H9 (cell line): ENCODE results near the gene APOB. TPM values are rescaled to one million over a fixed set of nuclear protein-coding genes. Genes with fewer than 3 reads are reported as not detected.

Source experiments
- DNase-seq: peaks from one replicate; pipeline ENCODE4 v3.0.0-alpha.2; 2017
- H2AFZ ChIP-seq: one replicate; pipeline ENCODE4 v1.6.1; 2013; ENCODE audit warnings: mild to moderate bottlenecking, low read length, control low read depth, moderate library complexity
- H2AK5ac ChIP-seq: 2 replicates; pipeline ENCODE4 v1.6.1; 2013; ENCODE audit warnings: low read length, control low read depth, mixed read lengths; ENCODE audit not compliant: insufficient read length
- H2BK120ac ChIP-seq: one replicate; pipeline ENCODE4 v1.6.1; 2013; ENCODE audit warnings: low read depth, mild to moderate bottlenecking, low read length, control low read depth, inconsistent platforms; ENCODE audit not compliant: poor library complexity, severe bottlenecking
- H2BK12ac ChIP-seq: 2 replicates; pipeline ENCODE4 v1.6.1; 2013; ENCODE audit warnings: low read length, control low read depth, mixed read lengths, low read depth; ENCODE audit not compliant: insufficient read length
- H2BK15ac ChIP-seq: 2 replicates; pipeline ENCODE4 v1.6.1; 2013; ENCODE audit warnings: low read depth, low read length, control low read depth
- H2BK20ac ChIP-seq: one replicate; pipeline ENCODE4 v1.6.1; 2013; ENCODE audit warnings: low read depth, mild to moderate bottlenecking, low read length, control low read depth, inconsistent platforms; ENCODE audit not compliant: poor library complexity, severe bottlenecking
- H2BK5ac ChIP-seq: 2 replicates; pipeline ENCODE4 v1.6.1; 2013; ENCODE audit warnings: low read length, control low read depth, mixed read lengths; ENCODE audit not compliant: insufficient read length
- H3K14ac ChIP-seq: 2 replicates; pipeline ENCODE4 v1.6.1; 2013; ENCODE audit warnings: low read length, control low read depth; ENCODE audit not compliant: insufficient read depth
- H3K18ac ChIP-seq: 2 replicates; pipeline ENCODE4 v1.6.1; 2013; ENCODE audit warnings: low read depth, mild to moderate bottlenecking, mixed read lengths, low read length, control low read depth; ENCODE audit not compliant: insufficient read length
- H3K23ac ChIP-seq: 2 replicates; pipeline ENCODE4 v1.6.1; 2013; ENCODE audit warnings: low read length, control low read depth, mixed read lengths, low read depth; ENCODE audit not compliant: insufficient read length
- H3K23me2 ChIP-seq: 2 replicates; pipeline ENCODE4 v1.6.1; 2013; ENCODE audit warnings: low read depth, mild to moderate bottlenecking, mixed read lengths, low read length, control low read depth; ENCODE audit not compliant: insufficient read length, poor library complexity, severe bottlenecking
- H3K27ac ChIP-seq: 2 replicates; pipeline ENCODE4 v1.5.1; 2013; ENCODE audit warnings: low read length, control low read depth, mixed read lengths, low read depth; ENCODE audit not compliant: insufficient read length
- H3K27me3 ChIP-seq: 2 replicates; pipeline ENCODE4 v1.6.1; 2013; ENCODE audit warnings: low read length, control low read depth, inconsistent platforms; ENCODE audit not compliant: insufficient read depth
- H3K4ac ChIP-seq: 2 replicates; pipeline ENCODE4 v1.6.1; 2013; ENCODE audit warnings: low read depth, mild to moderate bottlenecking, control low read depth, inconsistent platforms, low read length, moderate library complexity
- H3K4me1 ChIP-seq: 2 replicates; pipeline ENCODE4 v1.6.1; 2013; ENCODE audit warnings: low read length, control low read depth, inconsistent platforms; ENCODE audit not compliant: insufficient read depth
- H3K4me2 ChIP-seq: 2 replicates; pipeline ENCODE4 v1.6.1; 2013; ENCODE audit warnings: low read length, control low read depth, mixed read lengths; ENCODE audit not compliant: insufficient read length, insufficient read depth
- H3K56ac ChIP-seq: 2 replicates; pipeline ENCODE4 v1.6.1; 2013; ENCODE audit warnings: low read depth, mild to moderate bottlenecking, mixed read lengths, low read length, control low read depth; ENCODE audit not compliant: insufficient read length
- H3K79me1 ChIP-seq: 2 replicates; pipeline ENCODE4 v1.6.1; 2013; ENCODE audit warnings: low read depth, mild to moderate bottlenecking, moderate library complexity, low read length, control low read depth, inconsistent platforms; ENCODE audit not compliant: insufficient read depth, poor library complexity, severe bottlenecking
- H3K79me2 ChIP-seq: 2 replicates; pipeline ENCODE4 v1.6.1; 2013; ENCODE audit warnings: low read length, control low read depth, inconsistent platforms; ENCODE audit not compliant: insufficient read depth
- H3K9ac ChIP-seq: 2 replicates; pipeline ENCODE4 v1.6.1; 2013; ENCODE audit warnings: low read length, control low read depth, mixed read lengths; ENCODE audit not compliant: insufficient read length; ENCODE audit errors: extremely low read depth
- H3K9me3 ChIP-seq: one replicate; pipeline ENCODE4 v1.6.1; 2013; ENCODE audit warnings: low read depth, low read length, inconsistent platforms; ENCODE audit not compliant: control insufficient read depth
- H3T11ph ChIP-seq: one replicate; pipeline ENCODE4 v1.6.1; 2013; ENCODE audit warnings: mild to moderate bottlenecking, low read length, control low read depth, inconsistent platforms
- H4K20me1 ChIP-seq: one replicate; pipeline ENCODE4 v1.6.1; 2013; ENCODE audit not compliant: control insufficient read depth, insufficient read length, insufficient read depth
- H4K5ac ChIP-seq: 2 replicates; pipeline ENCODE4 v1.6.1; 2013; ENCODE audit warnings: low read depth, mild to moderate bottlenecking, mixed read lengths, low read length, control low read depth; ENCODE audit not compliant: insufficient read length
- H4K8ac ChIP-seq: replicated peaks from 2 replicates; pipeline ENCODE4 v1.6.1; 2013; ENCODE audit warnings: low read length, control low read depth, mixed read lengths, low read depth; ENCODE audit not compliant: insufficient read length
- H4K91ac ChIP-seq: 2 replicates; pipeline ENCODE4 v1.6.1; 2013; ENCODE audit warnings: low read depth, mild to moderate bottlenecking, moderate library complexity, mixed read lengths, low read length, control low read depth; ENCODE audit not compliant: insufficient read length
- H3K27ac Mint-ChIP-seq, 3 experiments: 2 replicates in 2 of 3; 3 replicates in 1 of 3; pipeline ENCODE4 v1.8.0; 2020 to 2021; ENCODE audit warnings: mixed read lengths in 3 of 3, mild to moderate bottlenecking in 1 of 3, moderate library complexity in 1 of 3
- H3K27me3 Mint-ChIP-seq: 2 replicates; pipeline ENCODE4 v1.8.0; 2021; ENCODE audit warnings: low read depth, mild to moderate bottlenecking, moderate library complexity, mixed read lengths
- H3K36me3 Mint-ChIP-seq, 3 experiments: 2 replicates in 2 of 3; 3 replicates in 1 of 3; pipeline ENCODE4 v1.8.0; 2020 to 2021; ENCODE audit warnings: low read depth in 3 of 3, mixed read lengths in 3 of 3; ENCODE audit not compliant: insufficient read depth in 1 of 3
- H3K4me1 Mint-ChIP-seq, 2 experiments: 2 replicates each; pipeline ENCODE4 v1.8.0; 2020; ENCODE audit warnings: mixed read lengths in 2 of 2
- H3K4me3 Mint-ChIP-seq, 2 experiments: 2 replicates in 1 of 2; 3 replicates in 1 of 2; pipeline ENCODE4 v1.8.0; 2020 to 2021; ENCODE audit warnings: mild to moderate bottlenecking in 2 of 2, mixed read lengths in 2 of 2, moderate library complexity in 1 of 2
- H3K9me3 Mint-ChIP-seq, 2 experiments: 2 replicates in 1 of 2; 3 replicates in 1 of 2; pipeline ENCODE4 v1.8.0; 2020; ENCODE audit warnings: mild to moderate bottlenecking in 2 of 2, mixed read lengths in 2 of 2, moderate library complexity in 1 of 2
- WGBS: extraction: QIAGEN DNeasy Blood & Tissue Kit; methylation state at CpG from one replicate; pipeline ENCODE4 v1.1.7; 2013; ENCODE audit warnings: missing lambda C conversion rate, low lambda C conversion rate, mixed read lengths; ENCODE audit not compliant: insufficient read length; ENCODE audit errors: extremely low coverage; 5-methylcytosine and 5-hydroxymethylcytosine counted together
- total RNA-seq: library from RNA; stranded (reverse); gene quantifications from 2 replicates; pipeline ENCODE4 v1.2.1, GENCODE V29; 2021
- TF ChIP-seq, protein P1 (sequence below): fragments of 200-600 bp; sonication (generic); conservative IDR thresholded peaks from 3 replicates; pipeline ENCODE4 v1.8.0; 2021; ENCODE audit warnings: antibody characterized with exemption, mild to moderate bottlenecking

APOB gene
- total RNA-seq, 1 experiment from 2014 or later = 0.26 TPM

DNA sequence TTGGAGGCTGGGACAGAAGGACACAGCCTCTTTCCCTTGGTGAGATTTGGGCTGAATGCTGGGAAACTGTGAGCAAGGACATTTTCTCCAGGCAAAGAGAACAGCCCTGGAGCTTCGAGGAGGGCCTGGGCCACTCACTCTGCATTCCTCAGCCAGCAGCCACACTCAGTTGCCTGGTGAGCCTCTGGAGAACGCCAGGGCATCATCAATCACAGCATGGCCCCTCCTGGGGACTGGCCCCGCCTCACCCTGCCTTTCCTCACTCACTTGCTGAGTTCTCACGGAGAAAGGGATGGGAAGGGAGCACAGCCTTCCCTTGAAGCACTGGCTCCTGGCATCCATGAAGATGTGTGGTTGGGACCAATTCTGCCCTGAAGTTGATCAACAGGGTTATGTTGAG lies 55.0 kb downstream of the APOB start:
- H3K9me3 ChIP-seq = no peaks in the 10 kb centered on the region
- no peak overlapping the region for H4K5ac ChIP-seq
- no peaks in the 10 kb centered on the region for H3K36me3 Mint-ChIP-seq
- H3K4ac ChIP-seq = no peak overlapping the region
- peaks cover 3 to 9% of the 10 kb centered on the region in 2 experiments for H3K4me1 Mint-ChIP-seq
- H4K8ac ChIP-seq = no peak overlapping the region
- H3K23me2 ChIP-seq = no peaks in the 10 kb centered on the region
- no peak overlapping the region for H3K56ac ChIP-seq
- no peak overlapping the region for H2BK120ac ChIP-seq
- H3K4me3 Mint-ChIP-seq = no peak overlapping the region
- peak overlapping the region in 1 of 3 experiments; percentile 91; a peak in 1 of 7 replicates for H3K27ac Mint-ChIP-seq
- no peak overlapping the region for H2BK15ac ChIP-seq
- no peaks in the 10 kb centered on the region for H3K9me3 Mint-ChIP-seq
- H2AK5ac ChIP-seq = no peak overlapping the region
- no peaks in the 10 kb centered on the region for H3K27me3 ChIP-seq
- WGBS = no CpG with 5 or more reads among the region's 4 CpGs
- no peak overlapping the region for H2AFZ ChIP-seq
- H3K23ac ChIP-seq = no peak overlapping the region
- TF ChIP-seq, protein P1, sequence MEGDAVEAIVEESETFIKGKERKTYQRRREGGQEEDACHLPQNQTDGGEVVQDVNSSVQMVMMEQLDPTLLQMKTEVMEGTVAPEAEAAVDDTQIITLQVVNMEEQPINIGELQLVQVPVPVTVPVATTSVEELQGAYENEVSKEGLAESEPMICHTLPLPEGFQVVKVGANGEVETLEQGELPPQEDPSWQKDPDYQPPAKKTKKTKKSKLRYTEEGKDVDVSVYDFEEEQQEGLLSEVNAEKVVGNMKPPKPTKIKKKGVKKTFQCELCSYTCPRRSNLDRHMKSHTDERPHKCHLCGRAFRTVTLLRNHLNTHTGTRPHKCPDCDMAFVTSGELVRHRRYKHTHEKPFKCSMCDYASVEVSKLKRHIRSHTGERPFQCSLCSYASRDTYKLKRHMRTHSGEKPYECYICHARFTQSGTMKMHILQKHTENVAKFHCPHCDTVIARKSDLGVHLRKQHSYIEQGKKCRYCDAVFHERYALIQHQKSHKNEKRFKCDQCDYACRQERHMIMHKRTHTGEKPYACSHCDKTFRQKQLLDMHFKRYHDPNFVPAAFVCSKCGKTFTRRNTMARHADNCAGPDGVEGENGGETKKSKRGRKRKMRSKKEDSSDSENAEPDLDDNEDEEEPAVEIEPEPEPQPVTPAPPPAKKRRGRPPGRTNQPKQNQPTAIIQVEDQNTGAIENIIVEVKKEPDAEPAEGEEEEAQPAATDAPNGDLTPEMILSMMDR = no peak
- no peak overlapping the region for H2BK5ac ChIP-seq
- H3K27ac ChIP-seq = no peak overlapping the region
- no peaks in the 10 kb centered on the region; the same call in 1 of the 2 replicates for H3K4me1 ChIP-seq
- H3K79me2 ChIP-seq = no peaks in the 10 kb centered on the region
- no peak overlapping the region for H3K9ac ChIP-seq
- no peak overlapping the region for H3K4me2 ChIP-seq
- no peak overlapping the region for H2BK12ac ChIP-seq
- DNase-seq = no peak
- H4K20me1 ChIP-seq = no peaks in the 10 kb centered on the region
- no peak overlapping the region for H2BK20ac ChIP-seq
- H3K79me1 ChIP-seq = no peaks in the 10 kb centered on the region
- H3K18ac ChIP-seq = no peak overlapping the region
- H3T11ph ChIP-seq = no peak overlapping the region
- H3K27me3 Mint-ChIP-seq = no peaks in the 10 kb centered on the region; the same call in none of the 2 replicates
- H4K91ac ChIP-seq = no peak overlapping the region
- H3K14ac ChIP-seq = no peak overlapping the region; the same call in 1 of the 2 replicates
